Mucosa of gallbladder (tissue), 1 donor: ENCODE results near the gene DAP3. TPM values are rescaled to one million over a fixed set of nuclear protein-coding genes. Genes with fewer than 3 reads are reported as not detected.
"Not testable (repeated sequence)": the region's sequence is repeated elsewhere in the genome, so short reads cannot be mapped to it uniquely, and the experiment has no call there.

Experiments used
- DNase-seq: peaks from one replicate; pipeline ENCODE4 v3.0.0-alpha.2; 2020; ENCODE audit warnings: low spot score
- total RNA-seq: library from RNA; stranded (reverse); gene quantifications from one replicate; pipeline ENCODE4 v1.2.1, GENCODE V29; 2021
- donor health status: DM: no; HTN: no; CAD: no.

DAP3 gene
- total RNA-seq, result 81.5 TPM

- DNase-seq, result not testable (repeated sequence)
Measured at GRCh38 chr1:155689081-155689607, at the start of gene DAP3. DAP3 (plus strand) TSS chr1:155689091; CDS start chr1:155709780, 20,689 bp downstream.

GRCh38 chr1:155640367-155640766 lies 48.5 kb upstream of the DAP3 start:
- DNase-seq, result no peak

GRCh38 chr1:155642559-155643180 lies 46.2 kb upstream of the DAP3 start:
- DNase-seq, result not testable (repeated sequence)

- no peak for DNase-seq
Measured at GRCh38 chr1:155643230-155643629, 45.7 kb upstream of the DAP3 start.

GRCh38 chr1:155645034-155645598 lies 43.8 kb upstream of the DAP3 start:
- no peak for DNase-seq

GRCh38 chr1:155645648-155646047 lies 43.2 kb upstream of the DAP3 start:
- no peak for DNase-seq

GRCh38 chr1:155646307-155646706 lies 42.6 kb upstream of the DAP3 start:
- no peak for DNase-seq

- peak; percentile 36 for DNase-seq
Measured at GRCh38 chr1:155648207-155649147, 40.4 kb upstream of the DAP3 start.

GRCh38 chr1:155649676-155650075 lies 39.2 kb upstream of the DAP3 start:
- DNase-seq, result no peak

- DNase-seq, result no peak
Measured at GRCh38 chr1:155650231-155650757, 38.6 kb upstream of the DAP3 start.

- DNase-seq, result no peak
Measured at GRCh38 chr1:155651861-155652661, 36.8 kb upstream of the DAP3 start.

GRCh38 chr1:155652951-155653350 lies 35.9 kb upstream of the DAP3 start:
- no peak for DNase-seq

GRCh38 chr1:155657463-155657862 lies 31.4 kb upstream of the DAP3 start:
- no peak for DNase-seq

GRCh38 chr1:155661239-155661638 lies 27.7 kb upstream of the DAP3 start:
- DNase-seq, result not testable (repeated sequence)

- DNase-seq, result no peak
Measured at GRCh38 chr1:155669233-155670162, 19.4 kb upstream of the DAP3 start.

GRCh38 chr1:155671750-155672149 lies 17.1 kb upstream of the DAP3 start:
- no peak for DNase-seq

GRCh38 chr1:155673003-155673402 lies 15.9 kb upstream of the DAP3 start:
- no peak for DNase-seq

- DNase-seq, result no peak
Measured at GRCh38 chr1:155678027-155678426, 10.9 kb upstream of the DAP3 start.

- DNase-seq, result not testable (repeated sequence)
Measured at GRCh38 chr1:155678992-155679391, 9.9 kb upstream of the DAP3 start.

- DNase-seq, result no peak
Measured at GRCh38 chr1:155680531-155680930, 8.4 kb upstream of the DAP3 start.
